Stimulated activated effector memory CD8-positive, alpha-beta T cell treated with anti-CD3 and anti-CD28 coated beads, Interleukin-12 subunit alpha, Interleukin-12 subunit beta, amount 100 ng/mL, for 72 hours (primary cell): ENCODE measurements around the gene NEK8.
"Not testable (repeated sequence)": the region's sequence is repeated elsewhere in the genome, so short reads cannot be mapped to it uniquely, and the experiment has no call there.

Experiments
- ATAC-seq: fragments of 150-1000 bp; cut with Tn5 transposase; 2 replicates; pipeline ENCODE4 v1.10.0; 2021
- DNase-seq, 2 donors: peaks; one replicate each; pipeline ENCODE4 v3.0.0; 2021 to 2022; ENCODE audit warnings: low spot score in 2 of 2
- H3K27ac Mint-ChIP-seq: one replicate; pipeline ENCODE4 v1.8.0; 2022; ENCODE audit warnings: mild to moderate bottlenecking, mixed read lengths
- H3K36me3 Mint-ChIP-seq: one replicate; pipeline ENCODE4 v1.8.0; 2022; ENCODE audit warnings: mild to moderate bottlenecking, mixed read lengths
- H3K4me1 Mint-ChIP-seq: one replicate; pipeline ENCODE4 v1.8.0; 2022; ENCODE audit warnings: mixed read lengths
- H3K4me3 Mint-ChIP-seq: one replicate; pipeline ENCODE4 v1.8.0; 2022; ENCODE audit warnings: mild to moderate bottlenecking, mixed read lengths
- H3K9me3 Mint-ChIP-seq: one replicate; pipeline ENCODE4 v1.8.0; 2022; ENCODE audit warnings: mixed read lengths

NEK8 gene

DNA sequence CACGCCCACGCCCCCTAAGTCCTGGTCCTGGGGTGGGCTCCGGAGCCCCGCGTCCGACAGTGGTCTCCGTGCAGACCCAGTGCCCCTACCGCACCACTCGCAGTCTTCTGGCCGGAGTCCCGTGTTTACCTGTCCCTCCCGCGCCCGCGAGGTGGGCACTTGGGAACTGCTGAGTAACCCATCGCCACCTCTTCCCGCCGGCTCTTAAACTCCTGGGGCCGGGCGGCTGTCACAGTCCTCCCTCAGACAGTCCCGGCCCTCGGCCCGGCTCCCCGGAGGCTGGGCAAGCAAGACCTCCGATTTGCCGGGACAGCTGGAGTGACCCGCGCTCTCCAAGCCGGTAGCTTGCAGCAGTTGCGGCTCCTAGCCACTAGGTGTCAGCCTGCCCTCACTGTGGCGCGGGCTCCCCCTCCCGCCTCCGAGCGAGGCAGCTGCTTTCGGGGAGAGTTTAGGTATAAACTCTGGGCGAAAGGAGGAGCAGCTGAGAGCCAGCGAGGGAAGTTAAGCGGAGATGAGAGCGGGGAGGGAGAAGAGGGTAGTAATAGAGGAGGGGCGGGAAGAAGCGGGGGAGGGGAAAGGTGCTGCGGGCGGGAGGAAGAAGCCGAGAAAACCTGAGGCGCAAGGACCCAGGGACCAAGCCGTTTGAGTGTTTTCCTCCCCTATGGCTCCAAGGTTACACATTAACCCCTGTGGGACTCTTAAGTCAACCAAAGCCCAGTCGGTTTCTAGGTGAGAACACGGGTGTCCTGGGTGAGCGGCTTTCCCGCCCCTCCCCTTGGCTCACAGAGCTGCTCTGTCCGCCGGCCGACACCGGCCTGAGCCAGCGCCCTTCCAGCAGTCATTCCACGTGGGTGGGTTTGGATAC is 1.7 kb upstream of the NEK8 start:
- H3K27ac Mint-ChIP-seq = peak overlapping the region; percentile 100
- peak overlapping the region; percentile 99 for H3K4me3 Mint-ChIP-seq
- DNase-seq (peak; percentile 98), ATAC-seq (peak; percentile 62)
- no peaks in the 10 kb centered on the region for H3K9me3 Mint-ChIP-seq
- peaks cover 68% of the 10 kb centered on the region for H3K4me1 Mint-ChIP-seq
- H3K36me3 Mint-ChIP-seq = peaks cover 73% of the 10 kb centered on the region

DNA sequence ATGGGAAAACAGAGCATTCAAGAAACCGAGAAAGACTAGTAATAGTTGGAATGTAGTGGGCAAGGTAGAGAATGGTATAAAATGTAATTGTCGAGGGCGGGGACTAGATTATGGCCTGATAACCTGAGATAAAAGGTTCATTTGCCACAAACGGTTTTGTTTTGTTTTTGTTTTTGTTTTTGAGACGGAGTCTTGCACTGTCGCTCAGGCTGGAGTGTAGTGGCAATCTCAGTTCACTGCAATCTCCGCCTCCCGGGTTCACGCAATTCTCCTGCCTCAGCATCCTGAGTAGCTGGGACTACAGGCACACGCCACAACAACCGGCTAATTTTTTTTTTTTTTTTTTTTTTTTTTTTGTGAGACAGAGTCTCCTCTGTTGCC is 1.4 kb downstream of the NEK8 start:
- peaks cover 40% of the 10 kb centered on the region for H3K4me1 Mint-ChIP-seq
- H3K27ac Mint-ChIP-seq = peak overlapping the region; percentile 100
- peaks cover 42% of the 10 kb centered on the region for H3K36me3 Mint-ChIP-seq
- DNase-seq (no peak), ATAC-seq (no peak)
- H3K4me3 Mint-ChIP-seq = peak overlapping the region; percentile 99
- H3K9me3 Mint-ChIP-seq = no peaks in the 10 kb centered on the region

DNA sequence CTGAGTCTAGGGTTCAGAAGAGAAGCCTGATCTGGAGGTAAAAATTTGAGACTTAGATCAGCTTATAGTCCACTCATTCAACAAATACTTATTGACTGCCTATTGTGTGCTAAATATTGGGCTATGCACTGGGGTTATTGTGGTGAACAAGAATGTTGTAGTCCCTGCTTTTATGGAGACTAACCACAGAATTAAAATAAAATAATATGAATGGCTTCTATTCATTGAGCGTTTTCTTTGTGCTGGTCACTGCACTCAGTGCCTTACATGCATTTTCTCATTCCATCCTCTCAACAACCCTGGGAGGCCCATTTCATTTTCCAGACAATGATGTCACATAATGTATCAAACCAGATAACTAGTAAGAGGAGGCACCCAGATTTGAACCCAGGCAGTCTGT is 4.8 kb downstream of the NEK8 start:
- H3K4me3 Mint-ChIP-seq = no peak overlapping the region
- no peaks in the 10 kb centered on the region for H3K9me3 Mint-ChIP-seq
- no peak for DNase-seq
- H3K27ac Mint-ChIP-seq = no peak overlapping the region
- no peak for ATAC-seq
- peaks cover 8% of the 10 kb centered on the region for H3K36me3 Mint-ChIP-seq
- H3K4me1 Mint-ChIP-seq = peaks cover 16% of the 10 kb centered on the region

DNA sequence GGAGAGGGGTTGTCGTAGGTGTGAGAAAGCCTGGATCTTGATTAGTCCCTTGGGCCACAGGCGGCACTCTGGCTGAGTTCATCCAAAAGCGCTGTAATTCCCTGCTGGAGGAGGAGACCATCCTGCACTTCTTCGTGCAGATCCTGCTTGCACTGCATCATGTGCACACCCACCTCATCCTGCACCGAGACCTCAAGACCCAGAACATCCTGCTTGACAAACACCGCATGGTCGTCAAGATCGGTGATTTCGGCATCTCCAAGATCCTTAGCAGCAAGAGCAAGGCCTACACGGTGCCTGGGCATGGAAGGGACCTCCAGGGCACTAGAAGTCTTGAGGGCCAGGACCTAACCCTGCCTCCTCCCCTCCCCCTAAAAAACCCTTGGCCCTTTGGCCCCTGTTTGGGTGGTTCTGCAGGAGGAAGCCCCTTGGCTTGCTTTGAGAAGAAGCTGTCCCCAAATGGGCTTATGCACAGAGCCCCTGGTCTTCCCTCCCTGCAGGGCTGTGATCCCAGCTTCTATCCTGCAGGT is 6.2 kb downstream of the NEK8 start:
- Mint-ChIP-seq H3K36me3 (no peaks in the 10 kb centered on the region), H3K9me3 (no peaks in the 10 kb centered on the region), H3K4me3 (no peak overlapping the region), H3K4me1 (peaks cover 17% of the 10 kb centered on the region), H3K27ac (no peak overlapping the region)
- ATAC-seq (no peak), DNase-seq (no peak)

DNA sequence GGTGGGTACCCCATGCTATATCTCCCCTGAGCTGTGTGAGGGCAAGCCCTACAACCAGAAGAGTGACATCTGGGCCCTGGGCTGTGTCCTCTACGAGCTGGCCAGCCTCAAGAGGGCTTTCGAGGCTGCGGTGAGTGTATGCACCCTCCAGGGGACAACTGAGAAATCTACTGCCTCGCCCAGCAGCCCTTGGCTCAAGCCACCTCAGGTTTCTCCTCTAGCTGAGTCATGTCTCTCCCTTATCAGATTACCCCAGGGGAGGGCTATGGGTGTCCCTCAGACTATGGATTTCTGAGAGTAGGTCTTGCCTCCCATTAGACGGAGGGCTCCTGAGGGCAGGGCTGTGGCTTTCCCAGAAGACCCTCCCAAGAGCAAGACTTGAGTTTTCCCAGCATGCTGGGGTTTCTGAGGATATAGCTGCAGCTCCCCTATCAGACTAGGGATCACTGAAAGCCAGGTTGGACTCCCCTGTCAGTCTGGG is 6.7 kb downstream of the NEK8 start:
- H3K27ac Mint-ChIP-seq = no peak overlapping the region
- H3K4me3 Mint-ChIP-seq = no peak overlapping the region
- ATAC-seq (no peak), DNase-seq (no peak)
- H3K9me3 Mint-ChIP-seq = no peaks in the 10 kb centered on the region
- peaks cover 14% of the 10 kb centered on the region for H3K4me1 Mint-ChIP-seq
- H3K36me3 Mint-ChIP-seq = no peaks in the 10 kb centered on the region

DNA sequence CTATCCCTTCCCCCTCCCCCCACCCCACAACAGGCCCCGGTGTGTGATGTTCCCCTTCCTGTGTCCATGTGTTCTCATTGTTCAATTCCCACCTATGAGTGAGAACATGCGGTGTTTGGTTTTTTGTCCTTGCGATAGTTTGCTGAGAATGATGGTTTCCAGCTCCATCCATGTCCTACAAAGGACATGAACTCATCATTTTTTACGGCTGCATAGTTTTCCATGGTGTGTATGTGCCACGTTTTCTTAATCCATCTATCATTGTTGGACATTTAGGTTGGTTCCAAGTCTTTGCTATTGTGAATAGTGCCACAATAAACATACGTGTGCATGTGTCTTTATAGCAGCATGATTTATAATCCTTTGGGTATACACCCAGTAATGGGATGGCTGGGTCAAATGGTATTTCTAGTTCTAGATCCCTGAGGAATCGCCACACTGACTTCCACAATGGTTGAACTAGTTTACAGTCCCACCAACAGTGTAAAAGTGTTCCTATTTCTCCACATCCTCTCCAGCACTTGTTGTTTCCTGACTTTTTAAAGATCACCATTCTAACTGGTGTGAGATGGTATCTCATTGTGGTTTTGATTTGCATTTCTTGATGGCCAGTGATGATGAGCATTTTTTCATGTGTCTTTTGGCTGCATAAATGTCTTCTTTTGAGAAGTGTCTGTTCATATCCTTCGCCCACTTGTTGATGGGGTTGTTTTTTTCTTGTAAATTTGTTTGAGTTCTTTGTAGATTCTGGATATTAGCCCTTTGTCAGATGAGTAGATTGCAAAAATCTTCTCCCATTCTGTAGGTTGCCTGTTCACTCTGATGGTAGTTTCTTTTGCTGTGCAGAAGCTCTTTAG is 7.6 kb downstream of the NEK8 start:
- not testable (repeated sequence) for ATAC-seq, H3K27ac Mint-ChIP-seq, H3K36me3 Mint-ChIP-seq, DNase-seq, H3K4me3 Mint-ChIP-seq, H3K9me3 Mint-ChIP-seq
- peaks cover 14% of the 10 kb centered on the region for H3K4me1 Mint-ChIP-seq

DNA sequence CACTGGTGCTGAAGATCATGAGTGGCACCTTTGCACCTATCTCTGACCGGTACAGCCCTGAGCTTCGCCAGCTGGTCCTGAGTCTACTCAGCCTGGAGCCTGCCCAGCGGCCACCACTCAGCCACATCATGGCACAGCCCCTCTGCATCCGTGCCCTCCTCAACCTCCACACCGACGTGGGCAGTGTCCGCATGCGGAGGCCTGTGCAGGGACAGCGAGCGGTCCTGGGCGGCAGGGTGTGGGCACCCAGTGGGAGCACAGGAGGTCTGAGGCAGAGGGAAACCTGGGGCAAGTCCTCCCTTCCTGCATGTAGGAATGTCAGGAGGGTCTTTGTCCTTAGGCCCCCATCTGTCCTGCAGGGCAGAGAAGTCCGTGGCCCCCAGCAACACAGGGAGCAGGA is 8.7 kb downstream of the NEK8 start:
- H3K36me3 Mint-ChIP-seq = no peaks in the 10 kb centered on the region
- peaks cover 14% of the 10 kb centered on the region for H3K4me1 Mint-ChIP-seq
- ATAC-seq (no peak), DNase-seq (no peak)
- no peak overlapping the region for H3K4me3 Mint-ChIP-seq
- H3K9me3 Mint-ChIP-seq = no peaks in the 10 kb centered on the region
- no peak overlapping the region for H3K27ac Mint-ChIP-seq

DNA sequence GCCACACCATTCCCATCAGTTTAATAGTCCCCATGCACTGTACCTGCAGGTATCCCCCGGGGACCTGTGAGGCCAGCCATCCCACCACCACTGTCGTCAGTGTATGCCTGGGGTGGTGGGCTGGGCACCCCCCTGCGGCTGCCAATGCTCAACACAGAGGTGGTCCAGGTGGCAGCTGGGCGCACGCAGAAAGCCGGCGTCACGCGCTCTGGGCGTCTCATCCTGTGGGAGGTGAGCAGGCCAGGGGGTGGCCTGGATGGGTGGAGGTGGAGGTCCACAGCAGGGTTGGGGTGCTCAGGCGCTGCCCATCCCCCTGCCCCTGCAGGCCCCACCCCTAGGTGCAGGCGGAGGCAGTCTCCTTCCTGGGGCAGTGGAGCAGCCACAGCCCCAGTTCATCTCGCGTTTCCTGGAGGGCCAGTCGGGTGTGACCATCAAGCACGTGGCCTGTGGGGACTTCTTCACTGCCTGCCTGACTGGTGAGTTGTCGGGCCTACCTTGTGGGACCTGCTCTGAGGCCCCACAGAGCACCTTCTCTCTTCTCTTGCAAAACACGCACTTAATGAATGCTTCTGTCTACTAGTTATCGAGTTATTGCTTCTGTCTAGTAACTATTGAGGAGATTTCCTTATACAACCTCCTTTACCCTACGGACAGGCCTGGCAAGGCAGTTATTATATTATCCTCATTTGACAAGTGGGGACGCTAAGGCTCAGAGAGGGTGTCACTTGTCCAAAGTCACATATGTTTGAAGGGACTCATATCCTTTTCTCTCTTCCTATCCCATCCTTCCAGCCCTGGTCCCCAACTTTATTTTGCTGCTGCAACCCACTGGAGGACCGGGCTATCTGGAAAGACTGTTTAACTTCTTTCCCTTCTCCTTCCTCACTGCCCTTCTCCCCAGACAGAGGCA is 9.4 kb downstream of the NEK8 start:
- H3K27ac Mint-ChIP-seq = peak overlapping the region; percentile 87
- H3K9me3 Mint-ChIP-seq = no peaks in the 10 kb centered on the region

DNA sequence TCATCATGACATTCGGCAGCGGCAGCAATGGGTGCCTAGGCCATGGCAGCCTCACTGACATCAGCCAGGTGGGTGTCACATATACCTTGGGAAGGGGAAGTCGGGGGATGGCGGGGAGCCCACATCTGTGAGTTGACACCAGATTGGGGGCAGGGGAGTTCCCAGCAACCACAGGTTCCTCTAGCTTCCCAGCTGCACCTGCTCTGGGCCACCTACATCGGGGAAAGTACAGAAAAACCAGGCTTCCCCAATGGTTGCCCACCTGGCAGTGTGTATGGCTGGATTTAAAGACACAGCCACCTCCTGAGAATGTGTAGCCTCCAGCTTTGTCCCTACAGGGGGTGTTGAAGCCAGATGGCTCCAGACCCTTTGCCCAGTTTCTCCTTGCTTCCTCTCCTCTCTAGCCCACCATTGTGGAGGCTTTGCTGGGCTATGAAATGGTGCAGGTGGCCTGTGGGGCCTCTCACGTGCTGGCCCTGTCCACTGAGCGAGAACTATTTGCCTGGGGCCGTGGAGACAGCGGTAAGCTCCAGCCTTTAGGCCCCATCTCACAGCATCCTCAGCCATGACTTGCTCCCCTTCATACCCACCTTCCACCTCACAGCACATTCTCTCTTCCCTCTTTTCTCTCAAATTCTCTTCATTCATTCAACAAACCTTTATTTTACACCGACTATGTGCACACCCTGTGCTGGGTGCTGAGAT is 10.2 kb downstream of the NEK8 start:
- Mint-ChIP-seq H3K4me1 (peaks cover 19% of the 10 kb centered on the region), H3K36me3 (no peaks in the 10 kb centered on the region), H3K9me3 (no peaks in the 10 kb centered on the region), H3K4me3 (peak overlapping the region; percentile 43), H3K27ac (peak overlapping the region; percentile 87)
- peak; percentile 31 for ATAC-seq
- no peak for DNase-seq

More for the DNA sequence above, 9.4 kb downstream of the NEK8 start:
- Mint-ChIP-seq H3K4me3 (peak overlapping the region; percentile 43), H3K36me3 (no peaks in the 10 kb centered on the region), H3K4me1 (peaks cover 16% of the 10 kb centered on the region)
- DNase-seq (no peak), ATAC-seq (peak; percentile 59)

DNA sequence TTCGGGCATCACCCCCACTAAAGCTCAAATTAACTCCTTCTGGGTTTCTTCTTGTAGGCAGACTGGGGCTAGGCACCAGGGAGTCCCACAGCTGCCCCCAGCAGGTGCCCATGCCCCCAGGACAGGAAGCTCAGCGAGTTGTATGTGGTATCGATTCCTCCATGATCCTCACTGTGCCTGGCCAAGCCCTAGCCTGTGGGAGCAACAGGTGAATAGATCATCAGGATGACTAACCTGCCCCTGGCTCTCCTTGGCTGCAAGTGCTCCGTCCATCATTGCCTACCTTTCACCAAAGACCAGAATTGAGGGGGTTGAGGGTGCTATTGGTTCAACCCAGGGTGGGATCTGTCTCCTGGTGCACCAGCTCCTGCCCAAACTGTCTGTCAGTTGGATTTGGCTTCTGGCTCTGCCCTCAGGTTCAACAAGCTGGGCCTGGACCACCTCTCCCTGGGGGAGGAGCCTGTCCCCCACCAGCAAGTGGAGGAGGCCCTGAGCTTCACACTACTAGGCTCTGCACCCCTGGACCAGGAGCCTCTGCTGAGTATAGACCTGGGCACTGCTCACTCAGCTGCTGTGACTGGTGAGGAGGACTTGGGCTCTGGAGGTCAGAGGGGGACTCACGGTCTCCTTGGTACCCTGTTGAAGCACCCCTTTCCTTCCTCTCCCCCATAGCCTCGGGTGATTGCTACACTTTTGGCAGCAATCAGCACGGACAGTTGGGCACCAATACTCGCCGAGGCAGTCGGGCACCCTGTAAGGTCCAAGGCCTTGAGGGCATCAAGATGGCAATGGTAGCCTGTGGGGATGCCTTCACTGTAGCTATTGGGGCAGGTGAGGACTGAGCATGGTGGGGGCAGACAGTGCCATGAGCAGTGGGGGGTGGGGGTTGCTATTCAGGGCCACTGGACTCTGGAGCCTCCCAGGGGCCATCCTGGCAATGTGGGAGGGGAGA is 12.1 kb downstream of the NEK8 start:
- ATAC-seq = no peak
- H3K9me3 Mint-ChIP-seq = no peaks in the 10 kb centered on the region
- no peak overlapping the region for H3K27ac Mint-ChIP-seq
- DNase-seq = no peak
- H3K4me1 Mint-ChIP-seq = peaks cover 21% of the 10 kb centered on the region
- peaks cover 15% of the 10 kb centered on the region for H3K36me3 Mint-ChIP-seq
- H3K4me3 Mint-ChIP-seq = no peak overlapping the region

DNA sequence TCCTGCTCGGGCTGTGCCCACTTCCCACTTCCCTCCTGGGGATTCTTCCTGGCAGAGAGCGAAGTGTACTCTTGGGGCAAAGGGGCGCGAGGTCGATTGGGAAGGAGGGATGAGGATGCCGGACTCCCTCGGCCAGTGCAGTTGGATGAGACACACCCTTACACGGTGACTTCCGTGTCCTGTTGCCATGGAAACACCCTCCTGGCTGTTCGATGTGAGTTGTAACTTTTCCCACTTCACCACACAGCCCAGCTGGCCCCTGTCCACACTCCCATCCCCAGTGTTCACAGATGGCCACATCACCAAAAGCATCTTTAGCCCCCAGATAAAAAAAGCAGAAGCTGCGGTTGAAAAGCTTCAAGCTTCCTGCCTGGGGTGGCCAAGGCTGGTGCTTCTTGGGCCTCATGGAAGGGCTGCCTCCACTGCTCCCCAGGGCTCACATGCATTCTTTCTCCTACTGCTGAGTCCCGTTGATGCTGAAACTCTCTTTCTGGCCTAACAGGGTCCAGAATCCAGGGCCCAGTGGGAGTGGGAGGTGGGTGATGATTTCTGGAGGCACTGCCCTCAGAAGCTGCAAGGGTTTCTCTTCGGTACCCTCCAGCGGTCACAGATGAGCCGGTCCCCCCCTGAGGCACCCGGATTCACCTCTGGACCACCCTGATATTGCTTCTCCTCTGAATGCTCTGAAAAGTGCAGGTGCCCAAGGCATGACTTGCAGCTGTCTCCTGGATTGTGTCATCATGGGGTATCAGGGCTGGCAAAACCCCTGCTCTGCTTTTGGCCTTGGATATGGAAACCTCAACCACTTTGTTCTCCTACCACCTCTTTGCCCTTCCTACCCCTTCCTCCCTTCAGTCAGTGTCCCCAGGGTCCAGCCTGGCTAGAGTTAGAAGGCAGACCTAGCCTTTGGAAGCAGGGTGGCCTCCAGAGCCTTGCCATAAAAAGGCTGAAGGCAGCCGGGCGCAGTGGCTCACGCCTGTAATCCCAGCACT is 13.1 kb downstream of the NEK8 start:
- Mint-ChIP-seq H3K36me3 (peaks cover 25% of the 10 kb centered on the region), H3K4me1 (peaks cover 31% of the 10 kb centered on the region), H3K9me3 (no peaks in the 10 kb centered on the region), H3K27ac (peak overlapping the region; percentile 37), H3K4me3 (peak overlapping the region; percentile 84)
- DNase-seq (no peak), ATAC-seq (no peak)

DNA sequence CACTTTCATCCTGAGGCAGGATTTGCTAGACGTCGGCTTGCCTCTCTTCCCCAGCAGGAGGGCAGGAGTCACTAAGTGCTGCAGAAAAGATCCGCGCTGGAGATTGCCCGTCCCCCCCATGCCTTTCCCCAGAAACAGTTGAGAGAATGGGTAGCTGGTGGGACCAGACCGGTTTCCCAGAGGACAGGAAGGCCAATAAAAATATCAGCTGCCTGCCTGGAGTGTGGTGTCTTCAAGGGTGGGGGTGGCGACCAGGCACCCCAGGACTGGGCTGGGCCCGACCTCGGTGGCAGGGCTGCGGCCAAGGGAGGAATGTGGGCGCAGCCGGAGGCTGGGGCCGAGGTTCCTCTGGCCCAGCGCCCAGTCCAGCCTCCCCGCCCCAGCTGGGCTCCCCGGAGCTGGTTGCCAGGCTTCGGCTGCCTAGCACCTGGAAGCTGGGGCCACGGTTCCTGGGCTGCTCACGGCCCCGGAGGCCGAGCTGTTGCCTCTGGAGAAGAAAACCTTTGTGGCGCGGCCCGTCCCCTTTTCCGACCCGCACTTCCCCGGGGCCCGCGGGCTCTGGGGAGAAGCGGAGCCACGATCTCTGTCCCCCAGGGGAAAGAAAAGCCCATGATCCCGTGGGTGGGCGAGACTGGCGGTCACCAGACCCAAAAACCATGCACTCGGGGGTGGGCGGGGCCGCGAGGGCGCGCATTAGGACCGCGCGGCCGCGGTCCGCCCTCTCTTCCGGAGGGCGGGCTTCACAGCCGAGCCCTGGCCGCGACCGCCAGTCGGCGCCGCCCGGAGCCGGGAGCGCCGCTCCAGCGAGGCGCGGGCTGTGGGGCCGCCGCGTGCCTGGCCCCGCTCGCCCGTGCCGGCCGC is 14.9 kb downstream of the NEK8 start, which contains the start of gene TRAF4:
Gene TRAF4, plus strand, starts transcription at position 769 of the 861 bp plus-strand sequence. CDS start 102 bp downstream, outside the sequence.
- Mint-ChIP-seq H3K4me1 (peaks cover 36% of the 10 kb centered on the region), H3K36me3 (peaks cover 43% of the 10 kb centered on the region), H3K4me3 (peak within 1 kb of the TSS; percentile 84), H3K27ac (peak within 1 kb of the TSS; percentile 94), H3K9me3 (no peaks in the 10 kb centered on the region)
- ATAC-seq = peak; percentile 91
- DNase-seq = peak; percentile 66 to 87
